Measurements from ENCODE around the gene IFNL3. TPM values are rescaled to one million over a fixed set of nuclear protein-coding genes. Genes with fewer than 3 reads are reported as not detected.

IFNL3 gene
- total and polyA plus RNA-seq, 9 of the 15 experiments (the other 6 are each of a cell fraction or from before 2014, with no cell fraction given), result not detected

DNA sequence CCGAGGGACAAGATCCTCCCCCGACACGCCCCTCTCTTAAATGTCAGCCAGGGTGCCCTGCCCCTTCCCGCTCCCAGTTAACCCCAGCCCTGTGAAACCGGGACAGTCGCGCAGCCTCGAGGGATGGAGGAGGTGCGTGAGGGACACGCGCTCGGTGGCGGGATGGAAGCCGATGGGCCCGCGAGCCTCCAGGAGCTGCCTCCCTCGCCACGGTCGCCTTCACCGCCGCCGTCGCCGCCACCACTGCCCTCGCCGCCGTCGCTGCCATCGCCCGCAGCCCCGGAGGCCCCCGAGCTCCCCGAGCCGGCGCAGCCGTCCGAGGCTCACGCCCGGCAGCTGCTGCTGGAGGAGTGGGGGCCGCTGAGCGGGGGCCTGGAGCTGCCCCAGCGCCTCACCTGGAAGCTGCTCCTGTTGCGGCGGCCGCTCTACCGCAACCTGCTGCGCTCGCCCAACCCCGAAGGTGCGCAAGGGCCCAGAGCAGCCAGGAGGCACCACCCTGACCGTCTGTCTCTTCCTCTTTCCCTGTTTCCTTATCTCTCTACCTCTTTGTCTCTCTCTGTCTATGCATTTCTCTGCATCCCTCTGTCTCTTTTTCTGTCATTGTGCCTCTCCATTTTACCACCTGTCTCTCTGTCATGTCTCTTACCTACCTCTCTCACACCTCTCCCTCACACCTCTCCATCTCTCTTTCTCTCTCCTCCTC lies 47.8 kb downstream of the IFNL3 start, which contains the start of gene NCCRP1 (continued):
- no peak for TF ChIP-seq ZNF197 (CRISPR knock-in tag; IDR thresholded peaks at IDR 0.05; ENCODE audit: low read depth)
- no peak for TF ChIP-seq HNRNPK (IDR thresholded peaks at IDR 0.05; ENCODE audit: low read depth, low read length, poor library complexity, severe bottlenecking)
- TF ChIP-seq CC2D1A (IDR thresholded peaks at IDR 0.05), result no peak
- TF ChIP-seq ZZZ3 (IDR thresholded peaks at IDR 0.05), result no peak
- TF ChIP-seq, protein P1, sequence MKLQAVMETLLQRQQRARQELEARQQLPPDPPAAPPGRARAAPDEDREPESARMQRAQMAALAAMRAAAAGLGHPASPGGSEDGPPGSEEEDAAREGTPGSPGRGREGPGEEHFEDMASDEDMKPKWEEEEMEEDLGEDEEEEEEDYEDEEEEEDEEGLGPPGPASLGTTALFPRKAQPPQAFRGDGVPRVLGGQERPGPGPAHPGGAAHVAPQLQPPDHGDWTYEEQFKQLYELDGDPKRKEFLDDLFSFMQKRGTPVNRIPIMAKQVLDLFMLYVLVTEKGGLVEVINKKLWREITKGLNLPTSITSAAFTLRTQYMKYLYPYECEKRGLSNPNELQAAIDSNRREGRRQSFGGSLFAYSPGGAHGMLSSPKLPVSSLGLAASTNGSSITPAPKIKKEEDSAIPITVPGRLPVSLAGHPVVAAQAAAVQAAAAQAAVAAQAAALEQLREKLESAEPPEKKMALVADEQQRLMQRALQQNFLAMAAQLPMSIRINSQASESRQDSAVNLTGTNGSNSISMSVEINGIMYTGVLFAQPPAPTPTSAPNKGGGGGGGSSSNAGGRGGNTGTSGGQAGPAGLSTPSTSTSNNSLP (IDR thresholded peaks at IDR 0.05; ENCODE audit: borderline replicate concordance, low read depth, low read length), result no peak
- no peak for TF ChIP-seq HLTF (IDR thresholded peaks at IDR 0.05)
- no peak for TF ChIP-seq KDM1A (IDR thresholded peaks at IDR 0.05)
- TF ChIP-seq ZSCAN29 (IDR thresholded peaks at IDR 0.05), result no peak
- no peak for TF ChIP-seq KLF16 (IDR thresholded peaks at IDR 0.05)
- no peak for TF ChIP-seq EHMT2 (IDR thresholded peaks at IDR 0.05)
- TF ChIP-seq NONO (IDR thresholded peaks at IDR 0.05; ENCODE audit: low read depth in 2 of 2, low read length in 1 of 2), result no peak
- no peak for TF ChIP-seq BRCA1 (IDR thresholded peaks at IDR 0.05)
- TF ChIP-seq BRCA1 (CRISPR knock-in tag; IDR thresholded peaks at IDR 0.05), result 0 out of 2 replicates have a peak, but pooled peaks have one; percentile 29
- TF ChIP-seq ZFP1 (CRISPR knock-in tag; IDR thresholded peaks at IDR 0.05), result no peak
- TF ChIP-seq LARP7 (IDR thresholded peaks at IDR 0.05), result no peak
- no peak for TF ChIP-seq TEAD4 (IDR thresholded peaks at IDR 0.05; ENCODE audit: low read length)
- TF ChIP-seq TEAD4 (CRISPR knock-in tag; IDR thresholded peaks at IDR 0.05; ENCODE audit: borderline replicate concordance), result no peak
- TF ChIP-seq, protein P2, sequence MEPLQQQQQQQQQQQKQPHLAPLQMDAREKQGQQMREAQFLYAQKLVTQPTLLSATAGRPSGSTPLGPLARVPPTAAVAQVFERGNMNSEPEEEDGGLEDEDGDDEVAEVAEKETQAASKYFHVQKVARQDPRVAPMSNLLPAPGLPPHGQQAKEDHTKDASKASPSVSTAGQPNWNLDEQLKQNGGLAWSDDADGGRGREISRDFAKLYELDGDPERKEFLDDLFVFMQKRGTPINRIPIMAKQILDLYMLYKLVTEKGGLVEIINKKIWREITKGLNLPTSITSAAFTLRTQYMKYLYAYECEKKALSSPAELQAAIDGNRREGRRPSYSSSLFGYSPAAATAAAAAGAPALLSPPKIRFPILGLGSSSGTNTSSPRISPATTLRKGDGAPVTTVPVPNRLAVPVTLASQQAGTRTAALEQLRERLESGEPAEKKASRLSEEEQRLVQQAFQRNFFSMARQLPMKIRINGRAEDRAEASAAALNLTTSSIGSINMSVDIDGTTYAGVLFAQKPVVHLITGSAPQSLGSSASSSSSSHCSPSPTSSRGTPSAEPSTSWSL (CRISPR knock-in tag; IDR thresholded peaks at IDR 0.05; ENCODE audit: borderline replicate concordance), result no peak
- TF ChIP-seq ZNF324 (CRISPR knock-in tag; IDR thresholded peaks at IDR 0.05), result no peak
- TF ChIP-seq ZNF140 (CRISPR knock-in tag; IDR thresholded peaks at IDR 0.05), result no peak
- no peak for TF ChIP-seq ZNF57 (CRISPR knock-in tag; IDR thresholded peaks at IDR 0.05)
- TF ChIP-seq HDAC2 (IDR thresholded peaks at IDR 0.05), result no peak
- no peak for TF ChIP-seq GABPA (tag; conservative IDR thresholded peaks at IDR 0.05; ENCODE audit: low read depth)
- TF ChIP-seq, protein P3, sequence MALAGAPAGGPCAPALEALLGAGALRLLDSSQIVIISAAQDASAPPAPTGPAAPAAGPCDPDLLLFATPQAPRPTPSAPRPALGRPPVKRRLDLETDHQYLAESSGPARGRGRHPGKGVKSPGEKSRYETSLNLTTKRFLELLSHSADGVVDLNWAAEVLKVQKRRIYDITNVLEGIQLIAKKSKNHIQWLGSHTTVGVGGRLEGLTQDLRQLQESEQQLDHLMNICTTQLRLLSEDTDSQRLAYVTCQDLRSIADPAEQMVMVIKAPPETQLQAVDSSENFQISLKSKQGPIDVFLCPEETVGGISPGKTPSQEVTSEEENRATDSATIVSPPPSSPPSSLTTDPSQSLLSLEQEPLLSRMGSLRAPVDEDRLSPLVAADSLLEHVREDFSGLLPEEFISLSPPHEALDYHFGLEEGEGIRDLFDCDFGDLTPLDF (CRISPR knock-in tag; IDR thresholded peaks at IDR 0.05), result no peak
- TF ChIP-seq SETDB1 (IDR thresholded peaks at IDR 0.05; ENCODE audit: low read length), result no peak
- TF ChIP-seq KLF6 (CRISPR knock-in tag; IDR thresholded peaks at IDR 0.05; ENCODE audit: borderline replicate concordance), result no peak
- TF ChIP-seq ZBTB17 (CRISPR knock-in tag; IDR thresholded peaks at IDR 0.05), result no peak
- TF ChIP-seq ZBED1 (IDR thresholded peaks at IDR 0.05), result no peak
- TF ChIP-seq ZNF143 (CRISPR knock-in tag; IDR thresholded peaks at IDR 0.05), result no peak
